Neural progenitor cell (in vitro differentiated cells): Measurements from ENCODE around the gene PRR23E.

Source experiments
- EZH2 ChIP-seq: fragments of 200-600 bp; sonication (generic); IDR thresholded peaks from 2 replicates; pipeline ENCODE4 v1.6.1; 2017; ENCODE audit warnings: antibody characterized with exemption, mild to moderate bottlenecking, moderate library complexity
- TF ChIP-seq, protein P1 (sequence below): fragments of 200-600 bp; sonication (generic); IDR thresholded peaks from 2 replicates; pipeline ENCODE4 v1.5.1; 2017; ENCODE audit warnings: antibody characterized with exemption, mild to moderate bottlenecking

DNA sequence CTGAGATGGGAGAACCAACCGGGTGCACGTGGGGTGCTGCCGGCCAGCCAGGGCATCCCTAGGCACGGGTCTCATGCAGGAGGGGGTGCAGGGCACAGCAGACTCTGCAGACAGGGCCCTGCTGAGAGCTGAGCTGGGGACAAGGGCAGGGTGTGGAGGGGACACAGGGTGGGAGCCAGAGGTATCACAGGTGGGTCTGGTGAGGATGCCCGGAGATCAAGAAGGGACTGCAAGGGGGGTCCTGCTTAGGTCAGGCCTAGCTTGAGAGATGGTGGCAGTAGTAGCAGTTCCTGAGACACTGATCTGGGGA, 39.5 kb upstream of the PRR23E start:
- no peak for TF ChIP-seq EZH2
- TF ChIP-seq, protein P1, sequence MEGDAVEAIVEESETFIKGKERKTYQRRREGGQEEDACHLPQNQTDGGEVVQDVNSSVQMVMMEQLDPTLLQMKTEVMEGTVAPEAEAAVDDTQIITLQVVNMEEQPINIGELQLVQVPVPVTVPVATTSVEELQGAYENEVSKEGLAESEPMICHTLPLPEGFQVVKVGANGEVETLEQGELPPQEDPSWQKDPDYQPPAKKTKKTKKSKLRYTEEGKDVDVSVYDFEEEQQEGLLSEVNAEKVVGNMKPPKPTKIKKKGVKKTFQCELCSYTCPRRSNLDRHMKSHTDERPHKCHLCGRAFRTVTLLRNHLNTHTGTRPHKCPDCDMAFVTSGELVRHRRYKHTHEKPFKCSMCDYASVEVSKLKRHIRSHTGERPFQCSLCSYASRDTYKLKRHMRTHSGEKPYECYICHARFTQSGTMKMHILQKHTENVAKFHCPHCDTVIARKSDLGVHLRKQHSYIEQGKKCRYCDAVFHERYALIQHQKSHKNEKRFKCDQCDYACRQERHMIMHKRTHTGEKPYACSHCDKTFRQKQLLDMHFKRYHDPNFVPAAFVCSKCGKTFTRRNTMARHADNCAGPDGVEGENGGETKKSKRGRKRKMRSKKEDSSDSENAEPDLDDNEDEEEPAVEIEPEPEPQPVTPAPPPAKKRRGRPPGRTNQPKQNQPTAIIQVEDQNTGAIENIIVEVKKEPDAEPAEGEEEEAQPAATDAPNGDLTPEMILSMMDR = no peak
